Liver (tissue), 3 donors: Measurements from ENCODE around the gene MAP3K13.

ENCODE experiments used
- CTCF ChIP-seq: fragments of 150-350 bp; IDR thresholded peaks from 2 replicates; pipeline ENCODE4 v1.5.1; 2017; ENCODE audit warnings: improper control_type of control experiment, low read depth, low read length; ENCODE audit not compliant: missing input control
- FOXA2 ChIP-seq: IDR thresholded peaks from 2 replicates; pipeline ENCODE4 v1.6.1; 2016; ENCODE audit warnings: antibody characterized with exemption
- RAD21 ChIP-seq, 2 donors: IDR thresholded peaks; 2 replicates each; pipeline ENCODE4 v1.6.1; 2016; ENCODE audit warnings: antibody characterized with exemption in 2 of 2, mild to moderate bottlenecking in 2 of 2
- REST ChIP-seq: IDR thresholded peaks from 2 replicates; pipeline ENCODE4 v1.6.1; 2016; ENCODE audit warnings: antibody characterized with exemption, mild to moderate bottlenecking
- donor health status: healthy.
- donor health status: healthy.

- TF ChIP-seq FOXA2, result no peak
- TF ChIP-seq REST, result no peak
- no peak for TF ChIP-seq CTCF
- TF ChIP-seq RAD21 (IDR thresholded peaks at IDR 0.05), result no peak
These were observed 797 bp downstream of the MAP3K13 start for GRCh38 chr3:185363662-185364203.
